Endodermal cell (in vitro differentiated cells): ENCODE data around the gene CSTPP1. TPM values are rescaled to one million over a fixed set of nuclear protein-coding genes. Genes with fewer than 3 reads are reported as not detected.
A peak's percentile ranks its signal among the peaks of the same experiment; 100 is the strongest.

Experiments used
- DNase-seq: peaks from one replicate; pipeline ENCODE4 v3.0.0-alpha.2; 2017
- H3K27ac ChIP-seq: 2 replicates; pipeline ENCODE4 v1.5.1; 2013; ENCODE audit warnings: mild to moderate bottlenecking, low read depth, low read length, moderate library complexity
- H3K27me3 ChIP-seq: 2 replicates; pipeline ENCODE4 v1.6.1; 2013; ENCODE audit warnings: mild to moderate bottlenecking, low read length, moderate library complexity; ENCODE audit not compliant: insufficient read depth, control insufficient read depth, poor library complexity, severe bottlenecking
- H3K36me3 ChIP-seq: 2 replicates; pipeline ENCODE4 v1.7.0; 2013; ENCODE audit warnings: mild to moderate bottlenecking, low read length, moderate library complexity; ENCODE audit not compliant: control insufficient read depth, insufficient read depth
- H3K4me1 ChIP-seq: one replicate; pipeline ENCODE4 v1.7.0; 2013; ENCODE audit warnings: low read length; ENCODE audit not compliant: control insufficient read depth, insufficient read depth
- H3K4me3 ChIP-seq: 2 replicates; pipeline ENCODE4 v1.5.1; 2013; ENCODE audit warnings: mild to moderate bottlenecking, low read length, moderate library complexity
- H3K9ac ChIP-seq: 2 replicates; pipeline ENCODE4 v1.6.1; 2013; ENCODE audit warnings: mild to moderate bottlenecking, low read length, moderate library complexity; ENCODE audit not compliant: poor library complexity, severe bottlenecking; ENCODE audit errors: extremely low read depth
- H3K9me3 ChIP-seq: 2 replicates; pipeline ENCODE4 v1.6.1; 2013; ENCODE audit warnings: mild to moderate bottlenecking, low read length, moderate library complexity; ENCODE audit not compliant: control insufficient read depth
- H3K27ac Mint-ChIP-seq: 2 replicates; pipeline ENCODE4 v1.8.0; 2020; ENCODE audit warnings: mixed read lengths
- H3K27me3 Mint-ChIP-seq: 2 replicates; pipeline ENCODE4 v1.8.0; 2021; ENCODE audit warnings: mild to moderate bottlenecking, mixed read lengths; ENCODE audit not compliant: insufficient read depth
- H3K36me3 Mint-ChIP-seq: 2 replicates; pipeline ENCODE4 v1.8.0; 2020; ENCODE audit warnings: low read depth, mixed read lengths
- H3K4me1 Mint-ChIP-seq: 2 replicates; pipeline ENCODE4 v1.8.0; 2020; ENCODE audit warnings: mixed read lengths
- H3K4me3 Mint-ChIP-seq: 2 replicates; pipeline ENCODE4 v1.8.0; 2020; ENCODE audit warnings: mild to moderate bottlenecking, moderate library complexity, mixed read lengths
- H3K9me3 Mint-ChIP-seq: 2 replicates; pipeline ENCODE4 v1.8.0; 2020; ENCODE audit warnings: mild to moderate bottlenecking, mixed read lengths
- CTCF ChIP-seq: fragments of 200-600 bp; sonication (generic); conservative IDR thresholded peaks from 2 replicates; pipeline ENCODE4 v1.5.0; 2021; ENCODE audit warnings: antibody characterized with exemption, mild to moderate bottlenecking
- WGBS, 2 experiments: methylation state at CpG; one replicate each; pipeline versions ENCODE4 v1.1.5 to v1.1.7; 2013; ENCODE audit warnings: missing lambda C conversion rate in 2 of 2, mixed read lengths in 1 of 2; ENCODE audit not compliant: insufficient coverage in 1 of 2, insufficient read length in 1 of 2; 5-methylcytosine and 5-hydroxymethylcytosine counted together
- total RNA-seq, 2 donors: library from RNA; stranded (reverse); fragmentation: NEBNext Ultra II Directional in 1 of 2; extraction: Animal tissue kit (Norgen Biotek cat#: 25700) in 1 of 2; gene quantifications; 2 replicates in 1 of 2; 3 replicates in 1 of 2; pipeline ENCODE4 v1.2.1, GENCODE V29; 2021

Gene CSTPP1
- total RNA-seq, 2 donors from 2014 or later: 46.7 to 57.6 TPM

GRCh38 chr11:47124675-47125074 is 188.1 kb downstream of the CSTPP1 start:
- DNase-seq: peak; percentile 2
- Mint-ChIP-seq H3K9me3 (peaks cover 2% of the 10 kb centered on the region), H3K36me3 (peaks cover 6% of the 10 kb centered on the region), H3K4me3 (no peak overlapping the region), H3K4me1 (peaks cover 14% of the 10 kb centered on the region), H3K27ac (no peak overlapping the region), H3K27me3 (no peaks in the 10 kb centered on the region)
- Histone ChIP-seq H3K9me3 (no peaks in the 10 kb centered on the region), H3K27ac (no peak overlapping the region), H3K4me3 (no peak overlapping the region), H3K36me3 (no peaks in the 10 kb centered on the region), H3K4me1 (peaks cover 15% of the 10 kb centered on the region), H3K27me3 (no peaks in the 10 kb centered on the region), H3K9ac (no peak overlapping the region)
- TF ChIP-seq CTCF: no peak
- whole genome bisulfite sequencing, 2 experiments: 86% methylated on average over 1 of the region's 1 CpG; no CpG with 5 or more reads in 1 of the 2 experiments

GRCh38 chr11:47125083-47125482 is 188.5 kb downstream of the CSTPP1 start:
- Mint-ChIP-seq H3K4me3 (no peak overlapping the region), H3K9me3 (no peaks in the 10 kb centered on the region), H3K36me3 (peaks cover 4% of the 10 kb centered on the region), H3K27ac (no peak overlapping the region), H3K4me1 (peaks cover 14% of the 10 kb centered on the region), H3K27me3 (no peaks in the 10 kb centered on the region)
- H3K4me3 ChIP-seq: no peak overlapping the region
- peaks cover 15% of the 10 kb centered on the region for H3K4me1 ChIP-seq
- H3K9me3 ChIP-seq: no peaks in the 10 kb centered on the region
- DNase-seq: peak; percentile 8
- no peaks in the 10 kb centered on the region for H3K36me3 ChIP-seq
- H3K27ac ChIP-seq: no peak overlapping the region
- H3K9ac ChIP-seq: no peak overlapping the region
- TF ChIP-seq CTCF: no peak
- H3K27me3 ChIP-seq: no peaks in the 10 kb centered on the region
- WGBS, 2 experiments: 93 to 96% methylated on average over 3 to 6 of the region's 7 CpGs

- no peak overlapping the region for H3K27ac ChIP-seq
- no peaks in the 10 kb centered on the region for H3K36me3 ChIP-seq
- WGBS, 2 experiments: 63 to 80% methylated on average over 1 to 2 of the region's 2 CpGs
- H3K4me3 ChIP-seq: no peak overlapping the region
- TF ChIP-seq CTCF: no peak
- peaks cover 4% of the 10 kb centered on the region for H3K36me3 Mint-ChIP-seq
- H3K27ac Mint-ChIP-seq: no peak overlapping the region
- peaks cover 27% of the 10 kb centered on the region for H3K4me1 Mint-ChIP-seq
- no peak overlapping the region for H3K9ac ChIP-seq
- no peaks in the 10 kb centered on the region for H3K9me3 Mint-ChIP-seq
- H3K27me3 ChIP-seq: no peaks in the 10 kb centered on the region
- no peak overlapping the region for H3K4me3 Mint-ChIP-seq
- peak; percentile 9 for DNase-seq
- H3K9me3 ChIP-seq: no peaks in the 10 kb centered on the region
- peaks cover 22% of the 10 kb centered on the region for H3K4me1 ChIP-seq
- no peaks in the 10 kb centered on the region for H3K27me3 Mint-ChIP-seq
These were observed 190.7 kb downstream of the CSTPP1 start for GRCh38 chr11:47127213-47127612.
